Amygdala (tissue), 56 donors: ENCODE results near the gene HACD2.
A peak's percentile ranks its signal among the peaks of the same experiment; 100 is the strongest.

Experiments used
- DNase-seq, 56 donors: peaks; one replicate each; lab custom pipeline; 2025; lab: John Stamatoyannopoulos, UW

HACD2 gene

GRCh38 chr3:123449997-123450604 is 134.8 kb downstream of the HACD2 start:
- peak in 45 of 56 donors; percentile 21 to 80 (median 64) for DNase-seq

DNA sequence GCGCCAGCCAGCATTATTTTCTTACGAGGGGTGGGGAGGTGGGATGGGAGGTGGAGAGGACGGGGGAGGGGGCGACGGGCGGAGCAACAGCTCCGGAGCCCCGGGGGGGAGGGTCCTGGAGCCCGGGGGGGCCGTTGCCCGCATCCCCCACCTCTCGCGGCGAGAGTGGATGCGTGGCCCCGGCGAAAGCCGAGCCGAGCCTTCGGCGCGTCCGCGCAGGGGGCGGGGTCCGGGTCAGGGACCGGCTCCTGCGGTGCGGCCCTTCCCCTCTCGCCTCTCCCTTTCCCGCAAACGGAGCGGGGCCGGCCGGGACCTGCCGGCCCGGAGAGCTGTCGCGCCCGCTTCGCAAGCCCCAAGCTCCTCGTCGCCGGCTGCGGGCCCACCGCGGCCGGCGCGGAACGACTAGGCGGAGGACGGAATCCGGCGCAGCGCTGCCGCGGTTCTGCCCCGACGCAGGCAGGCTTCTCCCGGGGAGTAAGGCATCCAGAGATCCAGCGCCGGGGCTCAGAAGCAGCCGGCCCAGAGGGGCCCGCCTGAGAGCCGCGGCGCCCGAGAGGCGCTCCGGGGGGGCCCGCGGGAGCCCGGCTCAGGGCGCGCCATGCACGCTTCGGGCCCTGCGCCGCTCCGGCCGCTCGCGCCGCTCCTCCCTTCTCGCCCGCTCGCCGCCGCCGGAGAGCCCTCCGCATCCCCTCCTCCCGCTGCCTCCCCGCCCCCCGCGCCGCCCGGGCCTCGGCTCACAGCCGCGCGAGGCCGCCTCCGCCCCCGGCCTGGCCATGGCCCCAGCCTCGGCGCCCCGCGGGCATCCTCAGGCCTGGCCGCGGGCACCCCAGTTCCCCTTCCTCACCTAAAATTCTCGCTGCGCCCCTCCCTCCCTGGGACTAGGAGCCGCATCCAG is 135.5 kb downstream of the HACD2 start:
- peak in 26 of 56 donors; percentile 35 to 80 (median 66) for DNase-seq

- DNase-seq = peak in 2 of 56 donors; percentile 51 to 55
Measured at GRCh38 chr3:123448536-123449101, 136.2 kb downstream of the HACD2 start, which contains the start of gene ADCY5. ADCY5 (minus strand) TSS chr3:123449090; CDS start chr3:123448545, 545 bp downstream.

GRCh38 chr3:123447749-123448517 is 136.9 kb downstream of the HACD2 start:
- DNase-seq = peak in 2 of 56 donors; percentile 33 to 46

DNA sequence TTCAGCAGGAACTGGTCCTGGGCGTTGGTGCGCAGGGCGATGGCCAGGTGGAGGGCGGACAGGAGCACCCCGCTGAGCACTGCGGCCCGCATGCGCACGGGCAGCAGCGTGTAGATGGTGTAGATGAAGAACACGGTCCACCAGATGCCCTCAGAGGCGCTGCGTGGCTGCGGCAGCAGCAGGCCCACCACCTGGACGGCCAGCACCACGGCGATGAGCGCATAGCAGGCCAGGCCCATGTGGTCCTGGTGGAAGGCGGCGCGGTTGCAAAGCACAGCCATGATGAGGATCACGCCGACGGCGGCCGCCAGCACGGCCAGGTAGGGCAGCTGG is 137.5 kb downstream of the HACD2 start:
- no peak for DNase-seq

DNA sequence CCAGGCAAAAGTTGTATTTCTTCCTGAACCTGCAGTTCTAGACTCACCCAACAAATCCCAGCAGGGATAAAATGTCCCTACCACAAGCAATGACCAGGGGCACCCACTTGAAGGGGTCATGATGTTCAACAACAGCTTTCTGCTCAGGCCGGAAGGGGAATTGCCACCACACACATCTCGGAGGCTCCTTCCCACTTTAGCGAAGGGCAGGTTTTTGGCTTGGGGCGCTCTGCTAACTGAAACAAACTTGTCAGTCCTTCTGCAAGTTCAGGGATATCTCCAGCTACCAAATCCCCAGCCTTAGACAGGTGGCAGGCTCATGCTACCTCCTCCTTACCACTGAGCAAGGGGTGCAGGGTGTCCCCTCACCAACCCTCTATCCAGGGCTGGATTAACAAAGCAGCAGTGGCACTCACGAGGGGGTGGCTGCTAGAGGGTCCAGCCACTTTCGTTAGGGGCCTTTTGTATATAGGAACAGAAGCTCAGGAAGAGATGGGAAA is 138.2 kb downstream of the HACD2 start:
- peak in 1 of 56 donors; percentile 46 for DNase-seq

- peak in 1 of 56 donors; percentile 24 for DNase-seq
Measured at GRCh38 chr3:123446210-123446609, 138.6 kb downstream of the HACD2 start.

DNA sequence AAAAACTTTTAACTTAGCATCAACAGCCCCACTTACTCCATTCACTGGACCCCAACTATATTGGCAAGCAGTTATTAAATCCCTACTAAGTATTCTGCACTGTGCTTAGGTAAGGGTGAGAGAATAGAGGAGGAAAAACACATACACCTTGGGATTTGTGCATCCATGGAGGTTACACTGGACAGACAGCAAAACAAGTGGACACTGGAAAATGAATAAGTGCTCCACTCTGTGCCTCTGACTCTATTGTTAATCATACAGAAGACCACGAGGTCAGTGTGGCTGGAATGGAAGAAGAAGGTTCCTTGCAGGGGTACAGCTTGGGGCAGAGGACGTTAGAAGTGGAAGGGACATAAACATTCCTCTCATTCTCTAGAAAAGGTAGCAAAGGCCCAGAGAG is 139.2 kb downstream of the HACD2 start:
- DNase-seq = no peak

DNA sequence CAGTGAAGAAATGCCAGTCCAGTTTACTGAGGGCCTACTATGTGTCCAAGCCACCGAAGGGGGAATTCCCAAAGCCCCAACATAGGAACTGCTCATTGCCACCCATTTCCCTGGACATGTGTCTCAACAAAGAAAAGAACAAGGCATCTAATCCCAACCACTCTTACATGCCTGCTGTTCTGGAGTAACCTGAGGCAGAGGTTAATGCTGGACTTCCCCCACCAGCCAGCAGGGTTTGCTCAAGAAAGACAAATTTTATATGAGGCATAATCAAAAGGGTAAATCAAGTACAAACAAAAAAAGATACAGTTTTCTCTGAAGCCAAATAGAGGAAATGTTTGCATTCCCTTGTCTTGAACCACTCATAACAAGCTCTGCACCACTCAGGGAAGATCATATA is 140.1 kb downstream of the HACD2 start:
- DNase-seq = no peak

GRCh38 chr3:123444023-123444422 is 140.8 kb downstream of the HACD2 start:
- DNase-seq = peak in 26 of 56 donors; percentile 28 to 84 (median 58)

DNA sequence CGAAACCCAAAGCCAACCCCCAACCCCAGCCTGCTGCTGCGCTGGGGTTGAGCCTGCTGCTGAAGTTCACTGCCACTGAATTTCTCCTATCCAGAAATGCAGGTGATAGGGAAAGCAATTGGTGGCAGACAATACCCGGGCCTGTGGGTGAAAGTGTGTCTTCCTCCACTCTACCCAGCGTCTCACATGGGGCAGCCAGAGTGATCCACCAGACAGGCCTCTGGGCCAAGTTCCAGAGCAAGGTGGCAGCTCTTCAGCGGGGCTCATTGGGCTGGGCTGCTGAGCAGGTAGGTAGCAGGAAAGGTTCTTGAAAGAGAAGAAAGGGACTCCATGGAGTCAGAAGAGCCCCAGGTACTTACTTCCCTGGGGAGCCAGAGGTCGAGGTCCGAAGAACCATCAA is 141.9 kb downstream of the HACD2 start:
- DNase-seq = no peak

DNA sequence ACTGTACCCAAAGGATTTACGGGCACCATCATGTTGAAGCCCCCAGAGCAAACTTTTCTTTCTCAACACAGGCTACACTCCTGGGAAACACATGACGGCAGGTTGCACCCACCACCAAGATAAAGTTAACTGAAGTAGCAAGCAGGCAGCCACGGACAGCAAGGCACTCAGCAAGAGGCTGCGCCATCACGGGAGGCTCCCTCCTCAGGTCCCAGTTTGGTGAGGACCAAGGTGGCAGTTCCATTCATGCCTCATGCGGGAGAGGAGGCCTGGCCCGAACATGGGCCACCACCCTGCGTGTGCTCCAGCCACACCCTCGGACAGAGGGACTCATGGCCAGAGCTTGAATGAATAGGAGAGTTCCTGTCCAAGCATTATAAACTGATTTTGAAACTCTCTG is 142.7 kb downstream of the HACD2 start:
- no peak for DNase-seq
